Lung (tissue), 12 donors: ENCODE measurements around the gene POF1B. TPM values are rescaled to one million over a fixed set of nuclear protein-coding genes. Genes with fewer than 3 reads are reported as not detected.

Experiments used
- ATAC-seq: fragments of 200-7000 bp; cut with Tn5 transposase; one replicate; pipeline ENCODE4 v1.9.1; 2020; ENCODE audit warnings: moderate number of reproducible peaks; ENCODE audit not compliant: insufficient read depth, low FRiP score
- DNase-seq, 3 donors: peaks; one replicate each; pipeline ENCODE4 v3.0.0-alpha.2; 2013 to 2017
- H3K27ac ChIP-seq, 2 donors: one replicate each; pipeline ENCODE4 v1.5.1; 2013; ENCODE audit warnings: mild to moderate bottlenecking in 2 of 2, moderate library complexity in 2 of 2, control low read depth in 1 of 2, inconsistent platforms in 1 of 2, low read depth in 1 of 2, low read length in 1 of 2
- H3K27me3 ChIP-seq, 3 donors: one replicate each; pipeline ENCODE4 v1.5.1; 2013; ENCODE audit warnings: low read length in 2 of 3; ENCODE audit not compliant: control insufficient read depth in 3 of 3, insufficient read depth in 3 of 3
- H3K36me3 ChIP-seq, 4 donors: one replicate each; pipeline ENCODE4 v1.5.1; 2013; ENCODE audit warnings: low read length in 4 of 4, mild to moderate bottlenecking in 1 of 4, moderate library complexity in 1 of 4; ENCODE audit not compliant: control insufficient read depth in 4 of 4, insufficient read depth in 4 of 4
- H3K4me1 ChIP-seq, 5 donors: one replicate each; pipeline ENCODE4 v1.5.1; 2013; ENCODE audit warnings: low read length in 5 of 5, mild to moderate bottlenecking in 2 of 5, moderate library complexity in 1 of 5; ENCODE audit not compliant: control insufficient read depth in 5 of 5, insufficient read depth in 5 of 5
- H3K4me3 ChIP-seq: one replicate; pipeline ENCODE4 v1.5.1; 2013; ENCODE audit warnings: mild to moderate bottlenecking, control low read depth, moderate library complexity
- H3K9ac ChIP-seq, 2 donors: one replicate each; pipeline ENCODE4 v1.5.1; 2013; ENCODE audit warnings: low read length in 2 of 2, control low read depth in 1 of 2; ENCODE audit not compliant: insufficient read depth in 1 of 2
- H3K9me3 ChIP-seq, 4 donors: one replicate each; pipeline ENCODE4 v1.5.1; 2013; ENCODE audit warnings: low read length in 3 of 4, mild to moderate bottlenecking in 1 of 4, moderate library complexity in 1 of 4; ENCODE audit not compliant: control insufficient read depth in 4 of 4, insufficient read depth in 3 of 4
- CTCF ChIP-seq: IDR thresholded peaks from 2 replicates; pipeline ENCODE4 v1.5.1; 2012; ENCODE audit warnings: mild to moderate bottlenecking; ENCODE audit errors: control extremely low read depth, extremely low read depth
- WGBS, 2 donors: extraction: QIAGEN DNeasy Blood & Tissue Kit; methylation state at CpG; one replicate each; pipeline ENCODE4 v1.1.7; 2013; 5-methylcytosine and 5-hydroxymethylcytosine counted together
- polyA plus RNA-seq, 2 donors: library from polyadenylated mRNA; stranded (reverse); fragments of 200-250 nt; gene quantifications; one replicate each; pipeline ENCODE4 v1.2.1, GENCODE V29; 2013
- total RNA-seq, 2 donors: library from RNA; depleted of rRNA in 1 of 2; stranded (reverse); fragments of >200 nt in 1 of 2; gene quantifications; one replicate each; pipeline ENCODE4 v1.2.1, GENCODE V29; 2014 to 2021
- donor health status: control.
- donor health status: control.
- donor health status: Bipolar disorder and iron deficiency.
- donor health status: healthy.
- donor health status: DM: yes; HTN: yes; CAD: no.

Gene POF1B
- total and polyA plus RNA-seq, 4 donors, result 0.47 to 1.6 (median 1.1) TPM

GRCh38 chrX:85391878-85392238 lies 12.4 kb upstream of the POF1B start:
- Histone ChIP-seq H3K27me3 (no peaks in the 10 kb centered on the region), H3K9ac (no peak overlapping the region), H3K27ac (no peak overlapping the region), H3K9me3 (no peaks in the 10 kb centered on the region), H3K4me3 (no peak overlapping the region), H3K4me1 (no peaks in the 10 kb centered on the region), H3K36me3 (no peaks in the 10 kb centered on the region)
- ATAC-seq (no peak), DNase-seq (no peak)
- 75 to 96% methylated on average over 2 of the region's 2 CpGs for WGBS, 2 donors
- no peak for TF ChIP-seq CTCF

GRCh38 chrX:85391185-85391877 lies 11.9 kb upstream of the POF1B start:
- H3K4me1 ChIP-seq, result no peaks in the 10 kb centered on the region
- ATAC-seq, result no peak
- WGBS, 2 donors, result 34 to 47% methylated on average over 1 of the region's 1 CpG

GRCh38 chrX:85381602-85382001 lies 2.1 kb upstream of the POF1B start:
- TF ChIP-seq CTCF, result no peak
- H3K9me3 ChIP-seq, result peaks cover 0 to 1% (median 0%) of the 10 kb centered on the region in 4 donors
- 61 to 80% methylated on average over 3 of the region's 3 CpGs for WGBS, 2 donors
- H3K4me1 ChIP-seq, result no peaks in the 10 kb centered on the region
- ATAC-seq, result no peak
- no peak overlapping the region for H3K27ac ChIP-seq
- no peak overlapping the region for H3K9ac ChIP-seq
- H3K36me3 ChIP-seq, result no peaks in the 10 kb centered on the region
- no peak for DNase-seq
- H3K27me3 ChIP-seq, result no peaks in the 10 kb centered on the region
- no peak overlapping the region for H3K4me3 ChIP-seq

More at GRCh38 chrX:85391185-85391877, 11.9 kb upstream of the POF1B start:
- DNase-seq, result no peak
- H3K9me3 ChIP-seq, result no peaks in the 10 kb centered on the region
- H3K4me3 ChIP-seq, result no peak overlapping the region
- TF ChIP-seq CTCF, result no peak
- H3K36me3 ChIP-seq, result no peaks in the 10 kb centered on the region
- H3K27me3 ChIP-seq, result no peaks in the 10 kb centered on the region
- H3K27ac ChIP-seq, result no peak overlapping the region
- H3K9ac ChIP-seq, result no peak overlapping the region

- Histone ChIP-seq H3K9ac (no peak overlapping the region), H3K27me3 (peaks cover 0 to 3% (median 0%) of the 10 kb centered on the region in 3 donors), H3K27ac (no peak overlapping the region), H3K36me3 (no peaks in the 10 kb centered on the region), H3K4me1 (no peaks in the 10 kb centered on the region), H3K9me3 (peaks cover 0 to 1% (median 0%) of the 10 kb centered on the region in 4 donors), H3K4me3 (no peak overlapping the region)
- no peak for DNase-seq
- no peak for TF ChIP-seq CTCF
- WGBS, 2 donors, result 54 to 76% methylated on average over 2 of the region's 2 CpGs
- no peak for ATAC-seq
Measured at GRCh38 chrX:85378461-85378860, 1.0 kb downstream of the POF1B start.
